SK-N-SH (cell line): ENCODE results near the gene KRTCAP3. TPM values are rescaled to one million over a fixed set of nuclear protein-coding genes. Genes with fewer than 3 reads are reported as not detected.

Source experiments
- POLR2AphosphoS5 ChIP-seq: IDR thresholded peaks from 2 replicates; pipeline ENCODE4 v1.6.1; 2012; ENCODE audit warnings: low read depth, low read length
- polyA plus RNA-seq, 3 experiments: library from polyadenylated mRNA; depleted of rRNA; stranded (reverse); fragments of >200 nt; gene quantifications; 2 replicates each; pipeline ENCODE4 v1.2.3, GENCODE V29; 2012
- small RNA-seq, 7 experiments: library from RNA; depleted of rRNA; stranded (forward); fragments of <200 nt; gene quantifications; one replicate each; pipeline ENCODE3, GENCODE V24; 2012

Gene KRTCAP3
- polyA plus RNA-seq, 1 of the 3 experiments (the other 2 are of a cell fraction): 4.1 TPM

- no peak for TF ChIP-seq POLR2AphosphoS5
Observed at GRCh38 chr2:27493948-27494283, 51.7 kb downstream of the KRTCAP3 start (continued).

Small RNA genes within 50 kb of the gene (small RNA-seq; reads per million reads assigned to genes)
- gene RNU6-986P: 0 reads per million in 7 experiments

Other genes starting within 250 kb of the KRTCAP3 start
- gene ATRAID, start 230.3 kb upstream of the KRTCAP3 start, polyA plus RNA-seq (2012; rRNA removed): 289 and 366 TPM in 2 replicates
- 75.7 and 85.0 TPM in 2 replicates for gene SLC5A6, start 230.1 kb upstream of the KRTCAP3 start, polyA plus RNA-seq (2012; rRNA removed)
- gene CAD, start 225.0 kb upstream of the KRTCAP3 start, polyA plus RNA-seq (2012; rRNA removed): 29.3 and 47.6 TPM in 2 replicates
- gene SLC30A3, start 179.3 kb upstream of the KRTCAP3 start, polyA plus RNA-seq (2012; rRNA removed): 0.68 and 1.1 TPM in 2 replicates
- 0.18 TPM in 1 of 2 replicates, not detected in the other for gene DNAJC5G, start 166.9 kb upstream of the KRTCAP3 start, polyA plus RNA-seq (2012; rRNA removed)
- gene TRIM54, start 160.0 kb upstream of the KRTCAP3 start, polyA plus RNA-seq (2012; rRNA removed): 0.28 and 0.36 TPM in 2 replicates
- 2.8 and 2.9 TPM in 2 replicates for gene UCN, start 133.9 kb upstream of the KRTCAP3 start, polyA plus RNA-seq (2012; rRNA removed)
- 255 and 265 TPM in 2 replicates for gene MPV17, start 119.3 kb upstream of the KRTCAP3 start, polyA plus RNA-seq (2012; rRNA removed)
- gene GTF3C2, start 85.6 kb upstream of the KRTCAP3 start, polyA plus RNA-seq (2012; rRNA removed): 65.8 and 76.0 TPM in 2 replicates
- 51.7 and 56.0 TPM in 2 replicates for gene EIF2B4, start 72.0 kb upstream of the KRTCAP3 start, polyA plus RNA-seq (2012; rRNA removed)
- gene SNX17, start 71.8 kb upstream of the KRTCAP3 start, polyA plus RNA-seq (2012; rRNA removed): 128 and 145 TPM in 2 replicates
- 53.8 and 63.7 TPM in 2 replicates for gene ZNF513, start 61.6 kb upstream of the KRTCAP3 start, polyA plus RNA-seq (2012; rRNA removed)
- 99.7 and 113 TPM in 2 replicates for gene PPM1G, start 32.8 kb upstream of the KRTCAP3 start, polyA plus RNA-seq (2012; rRNA removed)
- 182 and 227 TPM in 2 replicates for gene NRBP1, start 13.8 kb upstream of the KRTCAP3 start, polyA plus RNA-seq (2012; rRNA removed)
- 28.2 and 31.3 TPM in 2 replicates for gene IFT172, start 47.4 kb downstream of the KRTCAP3 start, polyA plus RNA-seq (2012; rRNA removed)
- 26.5 and 27.0 TPM in 2 replicates for gene FNDC4, start 52.8 kb downstream of the KRTCAP3 start, polyA plus RNA-seq (2012; rRNA removed)
- 0.18 and 0.67 TPM in 2 replicates for gene GCKR, start 54.5 kb downstream of the KRTCAP3 start, polyA plus RNA-seq (2012; rRNA removed)
- gene ZNF512, start 140.7 kb downstream of the KRTCAP3 start, polyA plus RNA-seq (2012; rRNA removed): 22.3 and 36.5 TPM in 2 replicates
- gene CCDC121, start 186.6 kb downstream of the KRTCAP3 start, polyA plus RNA-seq (2012; rRNA removed): 2.3 and 2.7 TPM in 2 replicates
- gene GPN1, start 186.7 kb downstream of the KRTCAP3 start, polyA plus RNA-seq (2012; rRNA removed): 74.0 and 92.8 TPM in 2 replicates
- 49.7 and 69.3 TPM in 2 replicates for gene SUPT7L, start 221.2 kb downstream of the KRTCAP3 start, polyA plus RNA-seq (2012; rRNA removed)
- 9.4 and 9.8 TPM in 2 replicates for gene SLC4A1AP, start 221.5 kb downstream of the KRTCAP3 start, polyA plus RNA-seq (2012; rRNA removed)